Stimulated activated CD8-positive, alpha-beta memory T cell treated with anti-CD3 and anti-CD28 coated beads, Interleukin-7, amount 100 ng/mL, for 1 hour (primary cell): ENCODE data around the gene DNAAF3.

Source experiments
- DNase-seq, 2 donors: peaks; one replicate each; pipeline ENCODE4 v3.0.0-alpha.2; 2020; ENCODE audit warnings: low read depth in 2 of 2

The DNAAF3 gene

DNA sequence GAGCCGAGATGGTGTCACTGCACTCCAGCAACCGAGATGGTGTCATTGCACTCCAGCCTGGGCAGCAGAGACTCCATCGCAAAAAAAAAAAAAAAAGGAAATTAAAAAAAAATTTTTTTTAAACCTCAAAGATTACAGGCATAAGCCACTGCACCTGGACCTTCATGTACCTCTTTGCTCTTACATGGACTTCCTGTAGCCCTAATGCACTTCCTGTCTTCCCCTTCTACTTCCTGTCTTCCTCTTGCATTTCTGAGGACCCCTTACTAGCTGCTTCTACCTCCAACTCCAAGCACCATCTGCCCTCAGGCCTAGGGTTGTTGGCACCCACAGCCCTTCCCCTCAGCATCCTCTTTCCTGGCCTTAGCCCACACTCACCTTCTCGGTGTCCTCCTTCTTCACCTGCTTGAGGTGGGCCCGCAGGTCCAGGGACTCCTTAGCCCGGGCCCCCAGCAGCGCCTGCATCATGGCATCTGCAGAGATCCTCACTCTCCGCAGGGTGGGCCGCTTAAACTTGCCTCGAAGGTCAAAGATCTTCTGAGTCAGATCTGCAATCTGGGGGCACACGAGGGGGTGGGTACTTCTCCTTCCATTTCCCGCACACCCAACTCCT, 12.7 kb downstream of the DNAAF3 start:
- DNase-seq: no peak

- DNase-seq: no peak
Observed at GRCh38 chr19:55152017-55152416, 14.4 kb downstream of the DNAAF3 start.

DNA sequence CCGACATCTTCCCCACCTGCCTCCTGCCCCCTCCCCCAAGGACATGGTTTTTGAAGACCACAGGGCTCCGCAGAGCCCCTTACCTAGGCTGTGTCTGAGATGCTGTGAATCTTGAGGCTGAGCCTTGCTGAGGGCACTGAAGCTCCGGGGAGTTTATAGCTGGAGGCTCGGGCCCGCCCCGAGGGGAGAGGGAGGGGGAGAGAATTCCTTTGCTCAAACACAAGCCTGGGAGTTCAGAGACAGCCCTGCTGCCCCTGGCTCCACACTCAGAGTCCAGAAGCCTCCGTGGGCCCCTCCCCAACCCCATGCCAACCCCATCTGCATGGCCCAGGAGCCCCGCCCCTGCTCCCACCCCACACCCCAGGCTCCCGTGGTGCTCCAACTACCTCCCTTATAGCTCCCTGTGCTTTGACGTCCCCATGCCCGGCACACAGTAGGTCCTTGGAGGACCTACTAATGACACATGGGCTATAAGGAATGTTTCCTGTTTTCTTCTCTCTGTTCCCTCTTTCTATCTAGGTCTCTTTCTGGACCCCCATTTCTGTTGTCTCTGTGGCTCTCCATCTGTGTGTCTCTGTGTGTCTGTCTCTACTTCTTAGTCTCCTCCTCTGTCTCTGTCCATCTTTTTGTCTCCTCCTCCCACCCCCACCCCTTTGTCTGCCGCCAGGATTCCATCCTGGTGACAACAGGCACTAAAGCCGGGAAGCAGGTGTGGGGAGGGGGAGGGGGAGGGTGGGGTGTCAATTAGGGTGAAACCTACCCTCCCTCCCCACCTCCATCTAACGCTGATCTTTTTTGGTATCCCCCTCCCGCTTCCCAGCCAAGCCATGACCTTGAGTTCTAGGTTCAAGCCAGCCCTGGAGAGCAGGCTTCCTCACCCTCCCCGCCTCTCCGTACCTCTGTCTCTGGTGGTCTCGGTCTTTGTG, 17.1 kb downstream of the DNAAF3 start, which contains the start of gene TNNT1:
TNNT1 (minus strand) TSS at position 129 of the 926 bp plus-strand sequence. CDS start 2,049 bp downstream, outside the sequence.
- no peak for DNase-seq

DNA sequence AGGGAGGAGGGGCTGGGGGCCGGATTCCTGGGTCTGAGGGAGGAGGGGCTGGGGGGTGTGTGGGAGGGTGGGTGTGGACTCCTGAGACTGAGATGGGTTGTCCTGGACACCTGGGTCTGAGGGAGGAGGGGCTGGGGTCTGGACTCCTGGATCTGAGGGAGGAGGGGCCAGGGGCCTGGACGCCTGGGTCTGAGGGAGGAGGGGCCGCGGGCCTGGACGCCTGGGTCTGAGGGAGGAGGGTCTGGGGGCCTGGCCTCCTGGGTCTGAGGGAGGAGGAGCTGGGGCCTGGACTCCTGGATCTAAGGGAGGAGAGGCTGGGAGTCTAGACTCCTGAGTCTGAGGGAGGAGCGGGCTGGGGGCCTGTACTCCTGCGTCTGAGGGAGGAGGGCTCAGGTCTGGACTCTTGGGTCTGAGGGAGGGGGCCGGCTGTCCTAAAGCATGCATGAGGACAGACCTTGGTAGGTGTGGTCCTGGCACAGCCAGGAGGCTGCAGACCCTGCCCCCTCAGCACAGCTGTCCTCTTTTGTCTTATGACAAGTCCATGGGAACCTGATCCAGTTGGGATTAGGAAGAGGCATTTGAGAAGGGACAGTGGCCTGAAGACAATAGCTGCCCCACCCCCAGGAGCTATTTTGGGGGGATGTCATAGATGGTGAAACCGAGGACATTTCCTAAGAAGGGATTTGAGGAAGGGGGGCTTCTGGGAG, 18.7 kb downstream of the DNAAF3 start:
- DNase-seq: no peak

- no peak for DNase-seq
Observed at GRCh38 chr19:55146705-55147273, 19.6 kb downstream of the DNAAF3 start.

DNA sequence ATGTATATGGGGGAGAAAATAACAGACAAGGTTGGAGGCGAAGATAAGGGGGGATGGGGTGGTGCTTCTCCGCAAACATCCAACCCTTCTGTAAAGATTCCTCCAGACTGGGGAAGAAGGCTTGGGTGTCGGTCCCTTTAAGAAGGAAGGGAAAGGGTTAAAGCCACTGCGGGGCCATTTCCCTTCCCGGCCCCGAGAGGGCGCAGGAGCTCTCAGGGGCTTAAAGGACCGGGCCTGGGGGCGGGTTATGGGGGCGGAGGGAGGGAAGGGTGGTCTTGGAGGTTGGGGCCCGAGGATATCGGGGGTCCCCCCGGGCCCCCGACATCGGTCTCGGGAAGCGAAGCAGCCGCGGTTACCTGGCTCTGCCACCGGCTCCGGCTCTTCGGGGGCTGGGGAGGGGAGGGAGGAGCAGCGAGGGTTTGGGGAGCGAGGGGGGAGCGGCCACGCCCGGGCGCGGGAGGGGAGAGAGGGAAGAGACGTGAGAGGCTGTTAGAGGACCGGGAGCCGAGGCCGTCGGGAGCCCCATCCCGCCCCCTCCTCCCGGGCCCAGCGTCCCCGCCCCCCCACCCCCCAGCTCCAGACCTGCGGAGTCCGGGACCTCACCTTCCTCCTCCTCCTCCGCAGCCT, 20.2 kb downstream of the DNAAF3 start:
- no peak for DNase-seq

DNA sequence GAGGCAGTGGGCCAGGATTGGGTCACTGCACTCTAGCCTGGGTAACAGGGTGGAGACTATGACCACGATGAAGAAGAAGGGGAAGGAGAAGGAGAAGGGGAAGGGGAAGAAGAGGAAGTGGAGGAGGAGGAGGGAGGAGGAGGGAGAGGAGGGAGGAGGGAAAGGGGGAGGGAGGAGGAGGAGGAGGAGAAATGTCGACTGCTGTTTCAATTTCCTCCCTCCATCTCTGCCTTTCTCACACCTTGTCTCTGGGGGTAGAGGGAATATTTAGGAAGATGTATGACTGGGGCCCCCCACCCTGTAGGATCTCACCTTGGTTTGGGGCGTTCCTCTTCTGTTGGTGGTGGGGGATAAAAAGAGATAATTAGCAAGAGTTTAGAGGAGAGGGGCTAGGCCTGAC, 21.2 kb downstream of the DNAAF3 start:
- DNase-seq: no peak

- no peak for DNase-seq
Observed at GRCh38 chr19:55141696-55142095, 24.7 kb downstream of the DNAAF3 start.

DNA sequence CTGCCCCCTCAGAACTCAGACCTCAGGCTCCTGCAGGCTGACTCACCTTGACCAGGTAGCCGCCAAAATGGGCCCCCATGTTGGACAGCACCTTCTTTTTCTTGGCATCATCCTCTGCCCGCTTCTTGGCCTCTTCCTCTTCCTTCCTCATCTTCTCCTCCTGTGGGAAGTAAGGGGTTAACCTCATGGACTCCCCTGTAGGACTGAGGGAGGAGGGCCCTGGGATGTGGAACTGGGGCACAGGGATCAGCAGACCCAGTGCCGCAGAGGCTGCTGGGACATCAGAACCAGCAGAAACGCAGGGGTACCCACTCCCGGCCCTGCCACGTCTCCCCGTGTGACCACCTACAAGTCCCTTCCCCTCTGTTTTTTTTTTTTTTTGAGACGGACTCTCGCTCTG, 28.5 kb downstream of the DNAAF3 start:
- no peak for DNase-seq

DNA sequence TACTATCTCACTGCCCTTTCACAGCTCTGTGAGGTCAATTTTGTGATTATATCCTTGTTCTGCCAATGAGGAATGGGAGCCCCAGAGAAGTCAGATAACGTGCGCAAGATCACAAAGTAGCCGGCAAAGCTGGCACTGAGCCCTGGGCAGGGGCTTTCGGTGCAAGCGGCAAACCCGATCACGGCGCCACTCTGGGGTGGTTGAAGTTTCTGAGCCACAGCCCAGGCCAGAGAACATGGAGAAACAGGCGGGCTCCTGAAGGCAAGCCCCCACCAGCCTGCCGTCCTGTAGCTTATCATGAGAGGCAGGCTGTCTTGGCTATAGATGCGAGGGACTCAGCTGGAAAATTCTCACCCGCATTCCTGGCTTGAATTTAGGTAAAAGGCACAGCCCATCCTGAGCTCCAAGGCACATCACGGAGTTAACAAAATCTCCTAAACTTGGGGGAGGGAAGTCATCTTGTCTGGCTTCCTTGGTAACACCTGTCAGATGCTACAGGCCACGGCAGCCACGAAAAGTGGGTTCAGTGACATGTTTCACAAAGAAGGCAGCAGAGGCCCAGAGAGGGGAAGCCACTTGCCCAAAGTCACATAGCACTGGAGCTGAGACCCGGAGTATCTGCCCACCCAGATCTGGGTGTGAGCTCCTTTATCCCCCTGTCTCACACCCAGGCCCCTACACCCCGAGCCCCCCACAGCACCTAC, 29.9 kb downstream of the DNAAF3 start:
- no peak for DNase-seq

DNA sequence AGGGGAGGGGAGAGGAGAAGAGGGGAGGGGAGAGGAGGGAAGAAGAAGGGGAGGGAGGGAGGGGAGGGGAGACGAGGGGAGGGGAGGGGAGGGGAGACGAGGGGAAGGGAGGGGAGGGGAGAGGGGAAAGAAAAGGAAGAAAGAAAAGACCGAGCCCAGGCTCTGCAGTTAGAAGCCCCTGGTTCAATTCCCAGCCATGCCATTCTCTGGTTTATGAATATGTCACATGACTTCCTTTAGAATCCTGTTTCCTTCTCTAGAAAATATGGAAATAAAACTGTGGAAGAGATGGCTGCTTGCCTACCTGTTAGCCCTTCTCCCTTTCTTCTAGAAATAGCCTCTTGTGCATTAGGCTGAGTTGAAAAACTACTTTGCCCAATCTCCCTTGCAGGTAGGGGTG, 31.7 kb downstream of the DNAAF3 start:
- DNase-seq: no peak

DNA sequence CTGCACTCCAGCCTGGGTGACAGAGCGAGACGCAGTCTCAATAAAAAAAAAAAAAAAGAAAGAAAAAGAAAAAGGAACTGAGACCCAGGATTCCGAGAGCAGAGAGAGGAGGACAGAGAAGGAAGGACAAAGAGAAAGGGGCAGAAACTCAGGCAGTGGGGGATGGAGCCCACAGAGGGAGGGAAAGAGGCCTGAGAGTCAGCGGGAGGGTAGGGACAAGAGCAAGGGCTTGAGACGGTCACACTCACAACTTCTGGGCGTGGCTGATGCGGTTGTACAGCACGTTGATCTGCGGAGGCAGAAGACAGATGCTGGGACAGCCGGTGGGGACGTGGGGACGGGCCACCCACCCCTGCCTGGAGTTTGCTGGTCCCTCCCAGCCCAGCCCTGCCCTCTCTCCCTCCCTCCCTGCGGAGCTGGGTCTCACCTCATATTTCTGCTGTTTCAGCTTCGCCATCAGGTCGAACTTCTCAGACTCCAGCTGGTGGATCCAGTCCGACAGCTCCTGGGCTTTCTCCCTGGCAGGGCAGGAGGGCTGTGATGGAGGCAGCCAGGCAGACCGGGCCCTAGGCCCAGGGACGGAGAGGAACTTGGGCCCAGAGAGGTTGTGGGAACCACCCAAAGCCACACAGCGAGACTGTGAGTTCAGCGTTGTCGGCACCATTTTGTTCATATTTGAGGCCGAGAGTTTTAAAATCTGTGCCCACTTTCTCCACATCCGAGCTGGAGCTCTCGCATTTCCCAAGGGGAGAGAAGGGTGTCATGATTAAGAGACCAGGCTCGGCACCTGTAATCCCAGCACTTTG, 32.6 kb downstream of the DNAAF3 start:
- no peak for DNase-seq

DNA sequence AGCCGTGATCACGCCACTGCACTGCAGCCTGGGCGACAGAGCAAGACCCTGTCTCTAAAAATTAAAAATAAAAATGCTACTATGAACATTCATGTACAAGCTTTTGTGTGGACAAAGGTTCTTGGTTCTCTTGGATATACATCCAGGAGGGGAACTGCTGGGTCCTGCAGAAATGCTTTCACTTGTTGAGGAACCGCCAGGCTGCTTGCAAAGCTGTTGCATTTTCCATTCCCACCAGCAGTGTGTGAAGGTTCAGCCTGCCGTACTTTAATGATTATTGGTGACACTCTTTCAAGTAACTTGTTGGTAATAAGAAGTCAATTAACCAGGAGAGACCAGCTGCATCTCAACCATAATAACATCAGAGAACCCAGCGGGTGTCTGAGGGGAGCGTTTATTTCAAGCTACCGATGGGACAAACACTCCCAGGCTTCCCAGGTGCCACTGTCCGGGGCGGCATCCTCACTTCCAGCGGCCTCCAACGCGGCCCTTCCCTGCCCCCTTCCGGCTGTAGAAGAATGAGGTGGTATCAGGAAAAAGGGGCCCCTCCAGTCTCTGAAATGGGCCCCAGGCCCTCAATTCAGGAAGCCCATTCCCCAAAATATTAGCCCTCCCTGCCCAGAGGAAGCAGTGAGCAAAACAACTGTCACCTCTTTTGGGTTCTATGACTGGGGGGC, 33.8 kb downstream of the DNAAF3 start:
- DNase-seq: no peak

GRCh38 chr19:55131421-55131820, 35.0 kb downstream of the DNAAF3 start:
- no peak for DNase-seq

DNA sequence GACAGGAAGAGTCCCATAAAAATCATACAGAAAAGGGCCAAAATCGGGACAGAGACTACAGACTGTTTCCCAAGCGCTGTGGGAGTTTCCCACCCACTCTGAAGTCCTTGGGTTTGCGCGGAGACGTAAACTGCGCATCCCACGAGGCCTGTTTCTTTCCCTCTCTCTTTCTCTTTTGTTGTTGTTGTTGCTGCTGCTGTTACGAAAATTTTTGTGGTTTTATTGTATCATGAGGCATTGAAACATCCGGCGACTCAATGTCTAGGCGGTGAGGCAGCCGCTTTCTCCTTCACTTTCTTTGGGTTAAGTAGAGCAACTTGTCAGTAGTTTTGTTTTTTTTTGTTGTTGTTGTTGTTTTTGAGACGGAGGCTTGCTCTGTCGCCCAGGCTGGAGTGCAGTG, 47.4 kb downstream of the DNAAF3 start:
- DNase-seq: no peak

DNA sequence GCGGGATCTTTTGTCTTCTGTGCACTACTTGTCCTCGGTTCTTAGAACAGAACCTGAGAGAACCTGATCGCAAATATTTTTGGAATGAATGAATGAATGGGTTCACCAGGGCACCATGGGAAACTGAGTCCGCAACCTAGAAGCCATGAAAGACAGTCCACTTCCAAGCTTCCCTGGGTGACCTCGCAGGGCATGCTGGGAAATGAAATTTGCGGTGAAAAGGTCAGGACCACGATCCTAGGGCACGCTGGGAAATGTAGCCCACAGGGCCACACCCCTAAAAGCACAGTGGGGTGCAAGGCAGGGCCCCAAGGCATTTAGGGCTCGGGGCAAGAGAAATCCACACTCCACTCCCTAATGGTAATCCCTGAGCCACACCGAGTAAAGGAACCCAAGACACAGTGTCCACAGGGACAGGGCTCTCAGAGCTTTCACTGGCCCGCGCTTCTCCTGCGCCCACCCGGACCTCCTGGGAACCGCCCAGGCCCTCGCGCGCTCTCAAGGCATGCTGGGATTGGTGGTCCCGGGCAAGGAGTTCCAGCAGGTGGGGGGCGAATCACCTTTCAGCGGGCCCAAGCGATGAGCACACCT, 47.9 kb downstream of the DNAAF3 start:
- DNase-seq: no peak

DNA sequence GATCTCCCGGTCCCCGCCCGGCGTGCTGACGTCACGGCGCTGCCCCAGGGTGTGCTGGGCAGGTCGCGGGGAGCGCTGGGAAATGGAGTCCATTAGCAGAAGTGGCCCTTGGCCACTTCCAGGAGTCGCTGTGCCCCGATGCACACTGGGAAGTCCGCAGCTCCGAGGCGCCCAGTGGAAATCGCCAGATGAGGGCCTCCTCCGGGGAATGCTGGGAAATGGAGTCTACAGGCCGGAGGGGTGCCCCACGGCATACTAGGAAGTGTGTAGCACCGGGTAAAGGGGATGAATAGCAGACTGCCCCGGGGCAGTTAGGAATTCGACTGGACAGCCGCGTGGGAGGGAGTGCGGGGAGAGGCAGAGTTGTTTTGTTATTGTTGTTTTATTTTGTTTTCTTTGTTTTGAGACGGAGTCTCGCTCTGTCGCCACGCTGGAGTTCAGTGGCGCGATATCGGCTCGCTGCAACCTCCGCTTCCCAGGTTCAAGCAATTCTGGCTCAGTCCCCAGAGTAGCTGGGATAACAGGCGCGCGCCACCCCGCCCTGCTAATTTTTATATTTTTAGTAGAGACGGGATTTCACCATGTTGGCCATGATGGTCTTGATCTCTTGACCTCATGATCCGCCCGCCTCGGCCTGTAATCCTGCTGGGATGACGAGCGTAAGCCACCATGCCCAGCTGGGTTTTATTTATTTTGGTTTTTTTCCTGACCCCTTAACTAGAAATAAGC, 48.6 kb downstream of the DNAAF3 start:
- peak; percentile 92 to 95 for DNase-seq

GRCh38 chr19:55116859-55117662, 49.4 kb downstream of the DNAAF3 start, which contains the start of gene PPP1R12C:
TSS of gene PPP1R12C (minus strand) at chr19:55117637. CDS start at chr19:55117543, 94 bp downstream.
- no peak for DNase-seq
